Activated CD4-positive, CD25-positive, alpha-beta regulatory T cell treated with anti-CD3 and anti-CD28 coated beads, Interleukin-2, amount 50 U/mL, for 72 hours (primary cell): Measurements from ENCODE around the gene SNX22.
A peak's percentile ranks its signal among the peaks of the same experiment; 100 is the strongest.
"Not testable (repeated sequence)": the region's sequence is repeated elsewhere in the genome, so short reads cannot be mapped to it uniquely, and the experiment has no call there.

ENCODE experiments used
- DNase-seq: peaks from one replicate; pipeline ENCODE4 v3.0.0; 2021

Gene SNX22

GRCh38 chr15:64151727-64152506 lies at the start of gene SNX22:
SNX22 (plus strand) TSS chr15:64151731; CDS start chr15:64151776, 45 bp downstream.
- peak; percentile 43 for DNase-seq

DNA sequence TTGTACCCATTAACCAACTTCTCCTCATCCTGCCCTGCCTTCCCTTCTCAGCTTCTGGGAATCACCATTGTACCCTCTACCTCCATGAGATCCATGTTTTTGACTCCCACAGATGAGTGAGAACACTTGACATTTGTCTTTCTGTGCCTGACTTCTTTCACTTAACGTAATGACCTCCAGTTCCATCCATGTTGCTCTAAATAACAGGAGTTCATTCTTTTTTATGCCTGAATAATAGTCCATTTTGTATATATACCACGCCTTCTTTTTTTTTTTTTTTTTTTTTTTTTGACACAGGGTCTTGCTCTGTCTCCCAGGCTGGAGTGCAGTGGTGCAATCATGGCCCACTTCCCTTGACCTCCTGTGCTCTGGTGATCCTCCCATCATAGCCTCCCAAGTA lies 49.0 kb upstream of the SNX22 start:
- DNase-seq: no peak

DNA sequence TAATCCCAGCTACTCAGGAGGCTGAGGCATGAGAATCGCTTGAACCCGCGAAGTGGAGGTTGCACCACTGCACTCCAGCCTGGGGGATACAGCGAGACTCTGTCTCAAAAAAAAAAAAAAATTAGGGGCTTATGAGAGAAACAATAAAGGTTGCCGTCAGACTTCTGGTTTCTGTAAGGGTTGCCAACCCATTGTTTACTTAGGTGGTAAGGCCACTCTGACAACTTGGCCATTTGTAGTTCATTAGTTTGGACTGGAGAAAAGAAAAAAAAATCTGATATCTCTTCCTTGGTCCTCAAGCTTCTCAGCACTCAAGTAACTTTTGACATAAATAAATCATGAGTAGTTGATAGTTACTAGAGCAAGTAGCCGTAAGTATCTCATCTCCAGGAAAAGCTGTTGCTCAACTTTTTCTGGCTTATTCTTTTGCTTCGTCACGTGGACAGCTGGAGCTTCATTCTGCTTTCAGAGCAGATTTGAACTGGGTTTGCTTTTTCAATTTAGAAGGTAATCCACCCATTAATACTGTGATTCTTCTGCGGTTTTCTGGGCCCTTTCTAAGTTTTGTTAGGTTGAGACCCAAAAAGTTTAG lies 46.3 kb upstream of the SNX22 start:
- DNase-seq: no peak

DNA sequence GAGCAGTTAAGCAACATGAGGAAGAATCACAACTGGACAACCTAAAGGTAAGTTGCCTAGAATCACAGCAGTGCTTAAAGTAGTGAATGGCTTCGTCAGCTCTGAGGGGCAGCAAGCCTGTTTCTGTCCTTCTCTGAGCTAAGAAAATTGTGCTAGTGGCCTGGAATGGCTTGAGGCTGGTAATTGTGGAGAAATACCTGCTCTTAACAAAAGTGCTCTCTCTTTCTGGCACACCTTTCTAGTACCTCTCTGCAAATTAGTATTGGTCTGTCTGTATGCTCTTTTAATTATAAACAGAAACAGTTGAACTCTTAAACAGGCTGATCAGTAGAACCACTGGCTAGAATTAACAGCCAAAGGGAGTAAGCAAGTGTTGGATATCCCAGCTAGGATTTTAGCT lies 44.2 kb upstream of the SNX22 start:
- DNase-seq: no peak

DNA sequence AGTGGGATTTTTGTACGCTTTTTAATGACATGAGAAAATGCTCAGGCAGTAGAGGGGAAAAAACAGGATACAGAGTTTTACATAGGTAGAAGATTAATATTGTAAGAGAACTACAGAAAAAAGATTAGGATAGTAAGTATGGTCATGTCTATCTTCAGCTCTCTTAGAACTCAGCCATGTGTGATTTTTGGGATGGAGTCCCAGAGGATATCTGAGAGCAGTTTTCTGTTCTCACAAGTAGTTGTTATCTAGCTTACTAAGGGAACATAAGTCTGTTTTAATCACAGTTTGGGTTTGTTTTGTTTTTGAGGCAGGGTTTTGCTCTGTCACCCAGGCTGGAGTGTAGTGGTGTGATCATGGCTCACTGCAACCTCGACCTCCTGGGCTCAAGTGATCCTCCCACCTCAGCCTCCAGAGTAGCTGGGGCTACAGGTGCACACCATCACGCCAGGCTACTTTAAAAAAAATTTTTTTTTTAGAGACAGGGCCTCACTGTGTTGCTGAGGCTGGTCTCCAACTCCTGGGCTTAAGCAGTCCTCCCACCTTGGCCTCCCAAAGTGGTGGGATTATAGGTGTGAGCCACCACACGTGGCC lies 41.3 kb upstream of the SNX22 start:
- DNase-seq: not testable (repeated sequence)

DNA sequence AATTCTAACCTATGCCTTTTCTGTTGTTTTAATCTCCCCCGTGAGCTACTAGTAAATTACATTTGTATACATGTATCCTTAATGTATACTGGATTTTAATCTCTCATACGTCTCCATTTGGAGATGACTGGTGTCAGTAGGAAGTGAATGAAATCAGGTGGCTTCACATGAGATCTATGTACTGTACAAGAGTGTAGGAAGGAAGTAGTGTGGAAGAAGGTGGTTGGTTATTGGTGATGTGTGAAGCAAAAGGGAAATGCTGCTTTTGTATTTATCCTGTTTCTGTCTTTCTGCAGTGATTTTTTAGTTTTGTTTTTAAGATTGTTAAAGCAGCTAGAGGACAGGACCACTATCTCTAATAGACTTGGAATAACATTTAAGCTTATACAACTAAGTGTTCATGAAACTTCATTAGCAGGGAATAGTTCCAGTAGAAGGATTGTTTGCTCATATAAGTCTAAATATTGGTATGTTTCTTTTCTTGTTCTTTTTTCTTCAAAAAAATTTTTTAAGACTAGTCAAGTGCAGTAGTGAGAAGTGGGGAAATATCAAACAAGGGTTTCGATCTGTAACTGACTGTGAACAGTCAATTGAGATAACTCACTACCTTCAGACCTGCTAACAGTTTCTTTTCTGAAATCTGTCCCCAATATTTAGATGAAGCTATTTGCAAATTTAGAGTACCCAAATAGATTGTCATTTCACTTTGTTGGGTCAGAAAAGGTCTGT lies 40.4 kb upstream of the SNX22 start:
- DNase-seq: no peak

DNA sequence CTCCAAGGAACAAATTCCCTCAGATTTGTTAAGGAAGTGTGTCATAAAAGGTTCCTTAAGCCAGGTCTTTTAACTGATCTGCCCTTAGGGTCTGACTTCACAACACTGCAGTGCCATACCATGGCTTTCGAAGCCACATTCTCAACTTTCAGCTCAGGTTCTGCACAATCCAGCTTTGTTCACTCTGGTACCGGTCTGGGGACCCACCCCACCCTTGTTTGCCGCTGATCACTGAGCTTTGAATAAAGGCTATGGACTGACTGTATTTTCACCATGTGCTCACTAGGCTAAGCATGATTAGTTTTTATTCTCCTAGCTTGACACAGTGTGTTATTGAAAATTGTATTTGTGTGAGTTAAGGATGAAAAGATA lies 39.9 kb upstream of the SNX22 start:
- no peak for DNase-seq

- DNase-seq: no peak
These were observed 39.3 kb upstream of the SNX22 start for GRCh38 chr15:64112073-64112772.

DNA sequence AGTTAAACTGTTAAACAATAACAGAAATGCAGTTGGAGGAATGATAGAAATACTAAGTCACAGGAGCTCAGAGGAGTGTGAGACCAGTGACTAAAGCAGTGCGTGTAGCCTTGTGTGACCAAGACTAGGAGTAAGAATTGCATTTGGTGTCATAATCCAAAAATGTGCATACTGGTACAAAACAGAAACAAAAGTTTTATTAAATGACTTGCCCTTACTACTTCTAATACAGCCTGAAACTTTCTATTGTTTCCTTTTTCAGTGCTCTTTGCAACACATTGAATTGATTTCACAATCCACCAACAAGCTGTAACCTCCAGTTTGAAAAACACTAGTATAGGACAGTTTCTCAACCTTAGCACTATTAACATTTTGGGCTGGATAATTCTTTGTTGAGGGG lies 38.6 kb upstream of the SNX22 start:
- DNase-seq: no peak

DNA sequence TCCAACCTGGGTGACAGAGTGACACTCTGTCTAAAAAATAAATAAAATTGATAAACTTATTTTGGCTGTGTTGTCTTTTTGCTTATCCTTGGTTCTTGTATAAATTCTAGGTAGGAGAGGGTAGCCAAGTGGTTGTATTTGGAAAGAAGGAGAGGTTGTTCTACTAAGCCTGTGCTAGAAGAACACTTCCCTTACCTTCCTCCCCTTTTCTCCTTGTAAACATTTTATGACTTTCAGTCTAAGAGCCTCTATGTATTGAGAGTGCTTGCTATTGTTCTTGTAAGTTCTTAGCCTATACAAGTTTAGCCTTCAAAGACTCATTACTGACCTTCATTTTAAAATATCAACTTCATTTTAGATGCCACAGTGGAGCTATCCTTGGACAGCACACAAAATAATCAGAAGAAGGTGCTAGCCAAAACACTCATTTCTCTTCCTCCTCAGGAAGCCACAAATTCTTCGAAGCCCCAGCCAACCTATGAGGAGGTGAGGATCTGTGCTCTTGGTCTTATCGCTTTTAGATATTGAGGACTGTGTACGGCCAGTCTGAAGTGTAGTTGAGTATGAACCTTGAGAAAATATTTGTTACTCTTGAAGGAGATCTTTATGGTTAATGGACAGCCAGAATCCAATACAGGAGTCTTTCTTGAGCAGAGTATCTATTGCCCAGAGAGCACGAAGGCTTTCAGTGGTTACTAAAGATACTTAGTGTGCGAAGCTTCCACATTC lies 33.6 kb upstream of the SNX22 start:
- DNase-seq: no peak

DNA sequence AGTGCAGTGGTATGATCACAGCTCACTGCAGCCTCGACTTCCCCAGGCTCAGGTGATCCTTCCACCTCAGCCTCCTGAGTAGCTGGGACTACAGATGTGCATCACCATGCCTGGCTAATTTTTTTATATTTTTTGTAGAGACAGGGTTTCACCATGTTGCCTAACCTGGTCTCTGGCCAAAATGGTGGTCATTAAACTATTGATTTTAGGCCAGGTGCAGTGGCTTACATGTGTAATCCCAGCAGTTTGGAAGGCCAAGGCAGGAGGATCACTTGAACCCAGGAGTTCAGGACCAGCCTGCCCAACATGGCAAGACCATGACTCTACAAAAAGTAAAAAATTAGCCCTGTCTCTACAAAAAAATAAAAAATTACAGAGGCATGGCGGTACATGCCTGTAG lies 31.2 kb upstream of the SNX22 start:
- DNase-seq: not testable (repeated sequence)

DNA sequence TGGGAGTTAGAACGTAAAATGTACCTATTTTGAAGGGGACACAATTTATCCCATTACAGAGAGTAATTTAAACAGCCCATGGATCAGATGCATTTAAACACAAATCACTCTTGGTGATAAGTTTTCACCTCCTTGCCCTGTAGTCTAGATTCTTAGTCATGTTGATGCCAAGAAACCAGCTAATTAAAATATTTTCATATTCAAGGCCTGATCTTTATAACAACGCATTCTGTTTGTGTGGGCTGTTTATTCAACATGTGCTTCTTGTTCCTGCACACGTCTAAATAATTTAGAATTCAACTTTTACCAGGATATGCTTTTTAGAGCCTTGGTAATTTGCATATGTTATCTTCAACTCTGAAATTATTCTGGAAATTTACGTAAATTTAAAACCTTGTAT lies 29.9 kb upstream of the SNX22 start:
- DNase-seq: no peak

- DNase-seq: no peak
These were observed 29.1 kb upstream of the SNX22 start for GRCh38 chr15:64122444-64122843.

DNA sequence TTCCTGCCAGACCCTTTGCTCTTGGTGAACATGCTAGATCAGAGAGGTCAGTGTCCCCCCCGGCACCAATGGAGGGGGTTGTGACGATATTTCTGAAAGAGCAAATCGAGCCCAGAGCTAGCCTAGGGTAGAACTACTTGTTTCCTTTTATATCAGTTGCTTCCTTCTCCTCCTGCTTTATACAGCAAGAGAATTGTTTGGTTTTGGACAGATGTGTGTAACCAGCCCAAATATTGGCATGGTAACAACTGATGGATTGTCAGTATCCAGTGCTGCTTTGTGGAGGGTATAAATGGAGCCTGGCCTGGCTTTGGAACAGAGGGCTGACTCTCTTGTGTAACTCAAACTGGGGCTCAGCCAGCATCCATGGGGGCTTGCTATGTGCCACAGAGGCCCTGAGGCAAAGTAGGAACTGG lies 28.6 kb upstream of the SNX22 start:
- no peak for DNase-seq

DNA sequence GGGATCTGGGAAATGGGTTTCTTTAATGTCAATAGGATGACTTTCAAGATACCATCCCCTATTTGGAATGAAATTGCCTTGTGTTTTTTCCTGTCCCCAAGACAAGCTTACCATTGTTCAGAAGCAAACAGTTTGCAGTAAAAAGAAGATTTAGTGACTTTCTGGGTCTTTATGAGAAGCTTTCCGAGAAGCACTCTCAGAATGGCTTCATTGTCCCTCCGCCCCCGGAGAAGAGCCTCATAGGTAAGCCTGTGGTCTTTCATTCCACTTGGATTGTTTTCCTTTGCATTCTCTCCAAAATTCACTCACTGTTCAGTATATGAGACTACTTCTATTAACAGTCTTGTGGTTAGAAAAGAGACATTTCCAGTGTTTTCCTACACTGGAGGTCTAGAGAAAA lies 25.6 kb upstream of the SNX22 start:
- DNase-seq: no peak

GRCh38 chr15:64127521-64128270 lies 23.8 kb upstream of the SNX22 start:
- no peak for DNase-seq

- DNase-seq: no peak
These were observed 21.4 kb upstream of the SNX22 start for GRCh38 chr15:64130159-64130558.

- no peak for DNase-seq
These were observed 20.0 kb upstream of the SNX22 start for GRCh38 chr15:64131547-64131946.

DNA sequence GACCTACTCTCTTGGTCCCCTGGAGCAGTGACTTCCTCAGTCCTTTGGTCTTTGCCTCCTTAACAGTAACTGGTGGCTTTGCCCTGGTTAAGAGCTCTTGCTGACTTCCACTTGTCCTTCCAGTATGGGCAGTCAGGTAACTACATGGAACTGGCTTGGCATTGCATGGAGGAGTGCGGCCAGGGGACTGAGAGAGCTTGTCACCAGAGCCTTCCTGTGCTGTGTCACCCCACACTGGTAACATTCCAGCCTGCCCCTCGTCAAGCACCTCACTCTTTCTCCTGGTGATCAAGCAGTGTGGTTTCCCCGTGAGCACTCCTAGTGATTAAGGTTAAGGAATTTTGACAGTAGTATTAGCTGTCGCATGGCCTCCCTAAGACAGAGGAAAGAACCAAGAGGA lies 19.3 kb upstream of the SNX22 start:
- no peak for DNase-seq

- no peak for DNase-seq
These were observed 17.7 kb upstream of the SNX22 start for GRCh38 chr15:64133623-64134344.

DNA sequence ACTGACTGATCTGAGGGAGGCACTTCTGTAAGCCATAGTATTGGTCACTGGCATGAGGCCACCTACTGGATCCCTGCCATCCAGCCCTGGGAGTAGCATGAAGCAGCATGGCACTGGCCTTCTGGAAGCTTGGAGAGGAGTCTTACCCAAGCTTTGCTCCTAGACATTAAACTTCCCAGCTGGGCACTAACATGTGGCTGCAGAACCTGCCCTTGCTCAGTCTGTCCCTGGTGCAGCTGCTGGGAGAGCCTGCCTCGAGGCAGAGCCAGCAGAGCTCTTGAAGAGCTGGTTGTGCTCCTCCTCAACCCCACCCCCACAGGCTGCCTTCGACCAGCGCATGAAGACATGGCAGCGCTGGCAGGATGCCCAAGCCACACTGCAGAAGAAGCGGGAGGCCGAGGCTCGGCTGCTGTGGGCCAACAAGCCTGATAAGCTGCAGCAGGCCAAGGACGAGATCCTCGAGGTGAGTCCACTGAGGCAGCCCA lies 17.1 kb upstream of the SNX22 start:
- DNase-seq: no peak
